Measurements from ENCODE around the gene VSTM2B.

DNA sequence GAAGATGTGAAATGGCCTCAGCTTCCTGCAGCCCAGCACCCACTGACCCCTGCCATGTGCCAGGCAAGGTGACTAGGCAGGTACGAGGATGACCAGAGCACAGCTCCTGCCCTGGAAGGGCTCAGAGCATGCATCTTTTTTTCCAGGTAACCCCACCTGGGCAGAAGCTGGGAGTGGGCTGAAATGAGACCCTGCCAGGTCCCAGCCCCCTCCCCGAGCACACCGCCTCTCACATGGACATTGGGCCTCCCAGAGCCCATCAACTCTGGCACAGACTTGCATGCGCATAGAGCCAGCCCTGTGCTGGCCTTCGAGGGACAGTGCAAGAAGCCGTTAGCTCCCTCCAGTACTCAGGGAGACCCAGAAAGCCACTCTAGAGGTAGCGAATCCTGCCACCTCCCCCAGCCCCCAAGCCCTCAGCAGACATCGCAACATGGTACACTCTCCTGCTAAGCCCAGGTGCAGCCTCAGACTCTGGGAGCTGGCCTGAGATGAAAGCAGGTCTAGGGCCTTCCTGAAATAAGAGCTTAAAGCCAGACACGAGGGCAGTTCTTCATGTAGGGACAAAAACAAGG, 8.9 kb upstream of the VSTM2B start:
- TF ChIP-seq, protein P1, sequence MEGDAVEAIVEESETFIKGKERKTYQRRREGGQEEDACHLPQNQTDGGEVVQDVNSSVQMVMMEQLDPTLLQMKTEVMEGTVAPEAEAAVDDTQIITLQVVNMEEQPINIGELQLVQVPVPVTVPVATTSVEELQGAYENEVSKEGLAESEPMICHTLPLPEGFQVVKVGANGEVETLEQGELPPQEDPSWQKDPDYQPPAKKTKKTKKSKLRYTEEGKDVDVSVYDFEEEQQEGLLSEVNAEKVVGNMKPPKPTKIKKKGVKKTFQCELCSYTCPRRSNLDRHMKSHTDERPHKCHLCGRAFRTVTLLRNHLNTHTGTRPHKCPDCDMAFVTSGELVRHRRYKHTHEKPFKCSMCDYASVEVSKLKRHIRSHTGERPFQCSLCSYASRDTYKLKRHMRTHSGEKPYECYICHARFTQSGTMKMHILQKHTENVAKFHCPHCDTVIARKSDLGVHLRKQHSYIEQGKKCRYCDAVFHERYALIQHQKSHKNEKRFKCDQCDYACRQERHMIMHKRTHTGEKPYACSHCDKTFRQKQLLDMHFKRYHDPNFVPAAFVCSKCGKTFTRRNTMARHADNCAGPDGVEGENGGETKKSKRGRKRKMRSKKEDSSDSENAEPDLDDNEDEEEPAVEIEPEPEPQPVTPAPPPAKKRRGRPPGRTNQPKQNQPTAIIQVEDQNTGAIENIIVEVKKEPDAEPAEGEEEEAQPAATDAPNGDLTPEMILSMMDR (IDR thresholded peaks at IDR 0.05; ENCODE audit: low read depth, low read length) = no peak
- TF ChIP-seq POLR2A (IDR thresholded peaks at IDR 0.05; ENCODE audit: extremely low read depth, insufficient read length) (no peak), MYC (IDR thresholded peaks at IDR 0.05; ENCODE audit: low read depth, low read length) (no peak)
